K562 (cell line): ENCODE measurements around the gene ZNF407.

Experiments used
- POLR2A ChIP-seq: fragments of 450-650 bp; conservative IDR thresholded peaks from 2 replicates; pipeline ENCODE4 v1.6.1; 2016
- POLR2AphosphoS5 ChIP-seq: IDR thresholded peaks from 2 replicates; pipeline ENCODE4 v1.6.1; 2011; ENCODE audit warnings: mild to moderate bottlenecking, low read depth, low read length, moderate library complexity; ENCODE audit not compliant: control insufficient read depth, insufficient read depth
- USF2 ChIP-seq: sonication (generic); formaldehyde crosslinking; IDR thresholded peaks from 2 replicates; pipeline ENCODE4 v1.5.0; 2020; ENCODE audit warnings: missing genetic modification reagents
- TF ChIP-seq, protein P1 (sequence below), 2 experiments: fragments of 450-650 bp in 1 of 2; sonication (generic) in 1 of 2; formaldehyde crosslinking in 1 of 2; IDR thresholded peaks in 1 of 2; conservative IDR thresholded peaks in 1 of 2; 2 replicates each; pipeline versions ENCODE4 v1.6.1 to v1.8.1; 2016 to 2023; ENCODE audit warnings: mild to moderate bottlenecking in 2 of 2, moderate library complexity in 2 of 2, inconsistent platforms in 1 of 2, missing genetic modification reagents in 1 of 2

GRCh38 chr18:74989134-74989533, 391.5 kb downstream of the ZNF407 start:
- no peak for TF ChIP-seq POLR2AphosphoS5
- TF ChIP-seq, protein P1, sequence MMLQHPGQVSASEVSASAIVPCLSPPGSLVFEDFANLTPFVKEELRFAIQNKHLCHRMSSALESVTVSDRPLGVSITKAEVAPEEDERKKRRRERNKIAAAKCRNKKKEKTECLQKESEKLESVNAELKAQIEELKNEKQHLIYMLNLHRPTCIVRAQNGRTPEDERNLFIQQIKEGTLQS (IDR thresholded peaks at IDR 0.05) = no peak
- TF ChIP-seq, protein P1 (CRISPR knock-in tag; conservative IDR thresholded peaks at IDR 0.05) = no peak
- no peak for TF ChIP-seq POLR2A
- TF ChIP-seq USF2 = no peak
